Activated naive CD8-positive, alpha-beta T cell treated with anti-CD3 and anti-CD28 coated beads, Interleukin-2, amount 50 U/mL, for 24 hours (primary cell): ENCODE measurements around the gene ZNF300.
"Not testable (repeated sequence)": the region's sequence is repeated elsewhere in the genome, so short reads cannot be mapped to it uniquely, and the experiment has no call there.

Experiments used
- ATAC-seq: fragments of 150-1000 bp; cut with Tn5 transposase; one replicate; pipeline ENCODE4 v1.10.0; 2021
- DNase-seq: peaks from one replicate; pipeline ENCODE4 v3.0.0; 2021
- H3K27ac Mint-ChIP-seq: one replicate; pipeline ENCODE4 v1.8.0; 2021; ENCODE audit warnings: mild to moderate bottlenecking, mixed read lengths
- H3K27me3 Mint-ChIP-seq: one replicate; pipeline ENCODE4 v1.8.0; 2021; ENCODE audit warnings: mixed read lengths
- H3K36me3 Mint-ChIP-seq: one replicate; pipeline ENCODE4 v1.8.0; 2021; ENCODE audit warnings: low read depth, mixed read lengths
- H3K4me1 Mint-ChIP-seq: one replicate; pipeline ENCODE4 v1.8.0; 2021; ENCODE audit warnings: mixed read lengths
- H3K4me3 Mint-ChIP-seq: one replicate; pipeline ENCODE4 v1.8.0; 2021; ENCODE audit warnings: mild to moderate bottlenecking, moderate library complexity, mixed read lengths
- H3K9me3 Mint-ChIP-seq: one replicate; pipeline ENCODE4 v1.8.0; 2021; ENCODE audit warnings: mixed read lengths

ZNF300 gene

DNA sequence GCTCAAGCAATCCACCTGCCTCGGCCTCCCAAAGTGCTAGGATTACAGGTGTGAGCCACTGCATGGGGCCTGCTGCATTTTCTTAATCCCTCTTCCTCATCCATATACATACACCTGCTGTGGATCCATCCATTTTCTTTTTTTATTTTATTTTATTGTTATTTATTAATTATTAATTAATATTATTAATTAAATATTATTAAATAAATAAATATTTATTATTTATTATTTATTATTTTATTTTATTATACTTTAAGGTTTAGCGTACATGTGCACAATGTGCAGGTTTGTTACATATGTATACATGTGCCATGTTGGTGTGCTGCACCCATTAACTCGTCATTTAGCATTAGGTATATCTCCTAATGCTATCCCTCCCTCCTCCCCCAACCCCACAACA, 48.1 kb downstream of the ZNF300 start:
- peaks cover 16% of the 10 kb centered on the region for H3K9me3 Mint-ChIP-seq
- H3K27me3 Mint-ChIP-seq, H3K4me1 Mint-ChIP-seq, ATAC-seq, H3K36me3 Mint-ChIP-seq, DNase-seq, H3K27ac Mint-ChIP-seq, H3K4me3 Mint-ChIP-seq: not testable (repeated sequence)

- ATAC-seq (no peak), DNase-seq (no peak)
- Mint-ChIP-seq H3K4me3 (peak overlapping the region; percentile 16), H3K9me3 (peaks cover 5% of the 10 kb centered on the region), H3K27me3 (no peaks in the 10 kb centered on the region), H3K27ac (no peak overlapping the region), H3K4me1 (peaks cover 6% of the 10 kb centered on the region), H3K36me3 (peaks cover 2% of the 10 kb centered on the region)
Observed at GRCh38 chr5:150853561-150853960, 51.2 kb downstream of the ZNF300 start.

DNA sequence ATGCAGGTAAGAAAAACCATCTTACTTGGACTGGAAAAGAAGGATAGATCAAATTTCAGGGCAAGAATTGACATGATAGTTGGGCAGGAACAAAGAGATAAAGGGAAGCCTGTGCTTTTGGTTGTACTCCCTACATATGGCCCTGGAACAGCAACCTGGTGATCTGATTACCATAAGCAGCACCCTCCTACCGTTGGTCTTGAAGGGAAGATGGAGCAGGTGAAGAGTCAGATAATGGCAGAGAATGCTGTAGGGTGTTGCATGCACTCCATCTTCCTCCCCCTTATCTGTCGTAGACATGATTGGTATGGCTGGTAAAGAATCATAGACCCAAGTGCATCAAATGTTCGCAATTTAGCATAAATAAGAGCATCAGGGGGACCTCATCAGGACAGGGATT, 53.7 kb downstream of the ZNF300 start:
- no peak for ATAC-seq
- no peak overlapping the region for H3K27ac Mint-ChIP-seq
- H3K4me3 Mint-ChIP-seq: no peak overlapping the region
- peaks cover 22% of the 10 kb centered on the region for H3K4me1 Mint-ChIP-seq
- H3K9me3 Mint-ChIP-seq: peaks cover 5% of the 10 kb centered on the region
- no peaks in the 10 kb centered on the region for H3K27me3 Mint-ChIP-seq
- DNase-seq: no peak
- H3K36me3 Mint-ChIP-seq: peaks cover 2% of the 10 kb centered on the region

GRCh38 chr5:150848271-150848670, 56.5 kb downstream of the ZNF300 start:
- no peak overlapping the region for H3K4me3 Mint-ChIP-seq
- no peaks in the 10 kb centered on the region for H3K9me3 Mint-ChIP-seq
- H3K4me1 Mint-ChIP-seq: peaks cover 22% of the 10 kb centered on the region
- DNase-seq: no peak
- H3K27me3 Mint-ChIP-seq: no peaks in the 10 kb centered on the region
- ATAC-seq: no peak
- H3K36me3 Mint-ChIP-seq: no peaks in the 10 kb centered on the region
- no peak overlapping the region for H3K27ac Mint-ChIP-seq

DNA sequence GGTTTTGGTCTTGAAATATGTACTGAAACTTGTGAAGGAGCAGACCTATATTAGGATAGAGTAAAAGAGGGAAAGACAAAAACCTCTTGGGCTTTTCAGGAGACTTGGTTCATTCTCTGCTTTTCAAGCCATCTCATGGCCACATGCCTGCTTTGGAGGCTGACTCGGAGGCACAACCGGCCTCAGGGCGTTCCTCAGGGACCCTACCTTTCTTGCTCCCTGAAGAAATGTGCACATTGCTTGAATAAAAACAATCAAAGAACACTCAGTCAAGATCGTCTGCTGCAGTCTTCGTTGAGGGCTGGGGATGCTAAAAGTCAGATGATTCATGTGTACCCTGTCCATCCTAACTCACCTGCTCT, 57.5 kb downstream of the ZNF300 start:
- no peaks in the 10 kb centered on the region for H3K27me3 Mint-ChIP-seq
- ATAC-seq (no peak), DNase-seq (no peak)
- no peaks in the 10 kb centered on the region for H3K36me3 Mint-ChIP-seq
- H3K4me1 Mint-ChIP-seq: peaks cover 22% of the 10 kb centered on the region
- no peak overlapping the region for H3K27ac Mint-ChIP-seq
- H3K4me3 Mint-ChIP-seq: peak overlapping the region; percentile 78
- H3K9me3 Mint-ChIP-seq: no peaks in the 10 kb centered on the region

GRCh38 chr5:150846654-150847333, 58.0 kb downstream of the ZNF300 start:
- no peaks in the 10 kb centered on the region for H3K9me3 Mint-ChIP-seq
- no peaks in the 10 kb centered on the region for H3K27me3 Mint-ChIP-seq
- no peaks in the 10 kb centered on the region for H3K36me3 Mint-ChIP-seq
- ATAC-seq (peak; percentile 92), DNase-seq (peak; percentile 59)
- H3K4me1 Mint-ChIP-seq: peaks cover 22% of the 10 kb centered on the region
- H3K4me3 Mint-ChIP-seq: peak overlapping the region; percentile 78
- peak overlapping the region; percentile 79 for H3K27ac Mint-ChIP-seq

DNA sequence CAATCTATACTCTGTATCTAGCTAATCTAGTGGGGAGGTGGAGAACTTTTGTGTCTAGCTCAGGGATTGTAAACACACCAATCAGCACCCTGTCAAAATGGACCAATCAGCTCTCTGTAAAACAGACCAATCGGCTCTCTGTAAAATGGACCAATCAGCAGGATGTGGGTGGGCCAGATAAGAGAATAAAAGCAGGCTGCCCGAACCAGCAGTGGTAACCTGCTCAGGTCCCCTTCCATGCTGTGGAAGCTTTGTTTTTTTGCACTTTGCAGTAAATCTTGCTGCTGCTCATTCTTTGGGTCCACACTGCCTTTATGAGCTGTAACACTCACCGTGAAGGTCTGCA, 58.5 kb downstream of the ZNF300 start, which contains the start of gene IRGM:
IRGM (plus strand) TSS at position 214 of the 346 bp plus-strand sequence. CDS start 1,603 bp downstream, outside the sequence.
- H3K4me1 Mint-ChIP-seq: peaks cover 22% of the 10 kb centered on the region
- not testable (repeated sequence) for H3K27me3 Mint-ChIP-seq, H3K9me3 Mint-ChIP-seq, DNase-seq, H3K36me3 Mint-ChIP-seq
- peak within 1 kb of the TSS; percentile 78 for H3K4me3 Mint-ChIP-seq
- peak within 1 kb of the TSS; percentile 79 for H3K27ac Mint-ChIP-seq
- peak; percentile 4 for ATAC-seq

DNA sequence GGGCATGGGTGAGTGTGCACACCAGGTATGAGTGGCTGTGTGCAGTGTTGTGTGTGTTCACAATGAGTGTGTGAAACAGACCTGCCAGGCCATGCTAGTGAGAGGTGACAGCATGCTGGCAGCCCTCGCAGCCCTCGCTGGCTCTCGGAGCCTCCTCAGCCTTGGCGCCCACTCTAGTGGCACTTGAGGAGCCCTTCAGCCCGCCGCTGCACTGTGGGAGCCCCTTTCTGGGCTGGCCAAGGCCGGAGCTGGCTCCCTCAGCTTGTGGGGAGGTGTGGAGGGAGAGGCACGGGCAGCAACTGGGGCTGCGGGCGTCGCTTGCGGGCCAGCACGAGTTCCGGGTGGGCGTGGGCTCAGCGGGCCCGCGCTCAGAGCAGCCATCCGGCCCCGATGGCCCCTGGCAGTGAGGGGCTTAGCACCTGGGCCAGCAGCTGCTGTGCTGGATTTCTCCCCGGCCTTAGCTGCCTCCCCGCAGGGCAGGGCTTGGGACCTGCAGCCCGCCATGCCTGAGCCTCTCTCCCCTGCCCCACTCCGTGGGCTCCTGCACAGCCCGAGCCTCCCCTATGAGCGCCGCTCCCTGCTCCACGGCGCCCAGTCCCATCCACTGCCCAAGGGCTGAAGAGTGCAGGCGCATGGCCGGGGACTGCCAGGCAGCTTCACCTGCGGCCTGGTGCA, 59.5 kb downstream of the ZNF300 start:
- H3K4me3 Mint-ChIP-seq, ATAC-seq, H3K27me3 Mint-ChIP-seq, H3K36me3 Mint-ChIP-seq, DNase-seq, H3K9me3 Mint-ChIP-seq: not testable (repeated sequence)
- Mint-ChIP-seq H3K27ac (peak overlapping the region; percentile 29), H3K4me1 (peaks cover 22% of the 10 kb centered on the region)
